GF-D8 (cell line): Measurements from ENCODE around the gene ASH1L.
A peak's percentile ranks its signal among the peaks of the same experiment; 100 is the strongest.
"Not testable (repeated sequence)": the region's sequence is repeated elsewhere in the genome, so short reads cannot be mapped to it uniquely, and the experiment has no call there.

Experiments
- DNase-seq: peaks from one replicate; lab custom pipeline; 2025; lab: John Stamatoyannopoulos, UW

ASH1L gene

GRCh38 chr1:155307247-155307740 is 255.3 kb downstream of the ASH1L start:
- peak; percentile 40 for DNase-seq

GRCh38 chr1:155305881-155306391 is 256.7 kb downstream of the ASH1L start:
- no peak for DNase-seq

- DNase-seq: no peak
Observed at GRCh38 chr1:155304558-155305063, 258.0 kb downstream of the ASH1L start.

GRCh38 chr1:155301342-155301841 is 261.2 kb downstream of the ASH1L start, which contains the start of gene PKLR:
Gene PKLR, minus strand, starts transcription at chr1:155301438. Its CDS starts 43 bp downstream, at chr1:155301395.
- no peak for DNase-seq

- DNase-seq: no peak
Observed at GRCh38 chr1:155300553-155301329, 261.9 kb downstream of the ASH1L start.

- DNase-seq: no peak
Observed at GRCh38 chr1:155300024-155300423, 262.6 kb downstream of the ASH1L start.

- no peak for DNase-seq
Observed at GRCh38 chr1:155297384-155297783, 265.2 kb downstream of the ASH1L start.

- DNase-seq: no peak
Observed at GRCh38 chr1:155296661-155297060, 265.9 kb downstream of the ASH1L start.

- no peak for DNase-seq
Observed at GRCh38 chr1:155295942-155296267, 266.7 kb downstream of the ASH1L start.

GRCh38 chr1:155295183-155295941 is 267.2 kb downstream of the ASH1L start:
- no peak for DNase-seq

GRCh38 chr1:155294520-155295182 is 268.0 kb downstream of the ASH1L start:
- DNase-seq: no peak

GRCh38 chr1:155293086-155293749 is 269.4 kb downstream of the ASH1L start:
- DNase-seq: no peak

GRCh38 chr1:155291006-155291405 is 271.6 kb downstream of the ASH1L start:
- DNase-seq: not testable (repeated sequence)

GRCh38 chr1:155287987-155288543 is 274.5 kb downstream of the ASH1L start:
- no peak for DNase-seq

GRCh38 chr1:155286544-155286943 is 276.1 kb downstream of the ASH1L start:
- DNase-seq: no peak

GRCh38 chr1:155285631-155286044 is 277.0 kb downstream of the ASH1L start:
- DNase-seq: no peak
